HG03064 (cell line): ENCODE results near the gene PTPN12.
"Not testable (repeated sequence)": the region's sequence is repeated elsewhere in the genome, so short reads cannot be mapped to it uniquely, and the experiment has no call there.

ENCODE experiments used
- ATAC-seq: cut with Tn5 transposase; IDR thresholded peaks from one replicate; pipeline ENCODE4 v1.9.1; 2021; ENCODE audit warnings: low read depth; ENCODE audit not compliant: unreplicated experiment

PTPN12 gene

DNA sequence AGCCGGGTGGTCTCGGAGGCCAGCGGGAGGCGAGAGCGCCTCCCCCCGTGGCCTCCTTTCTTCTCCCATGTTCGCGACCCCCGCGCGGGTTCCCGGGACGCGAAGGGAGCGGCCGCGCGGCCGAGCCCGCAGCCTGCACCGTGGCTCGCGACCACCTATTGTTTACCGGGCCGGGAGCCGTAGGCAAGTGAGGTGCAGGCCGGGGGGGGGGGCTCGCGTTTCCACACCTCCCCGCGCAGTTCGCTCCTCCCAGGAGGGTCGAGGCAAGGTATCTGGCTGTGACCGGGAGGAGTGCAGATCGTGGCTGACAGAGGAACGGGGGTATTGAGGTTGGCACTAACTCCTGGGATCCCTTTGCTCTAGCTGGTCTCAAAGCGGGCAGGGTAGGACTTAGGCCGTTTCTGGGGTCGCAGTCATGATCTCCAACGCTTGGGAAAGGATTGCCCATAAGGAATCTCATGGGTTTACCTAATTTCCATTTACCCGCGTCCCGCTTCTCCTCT lies 734 bp downstream of the PTPN12 start:
- ATAC-seq, result no peak

DNA sequence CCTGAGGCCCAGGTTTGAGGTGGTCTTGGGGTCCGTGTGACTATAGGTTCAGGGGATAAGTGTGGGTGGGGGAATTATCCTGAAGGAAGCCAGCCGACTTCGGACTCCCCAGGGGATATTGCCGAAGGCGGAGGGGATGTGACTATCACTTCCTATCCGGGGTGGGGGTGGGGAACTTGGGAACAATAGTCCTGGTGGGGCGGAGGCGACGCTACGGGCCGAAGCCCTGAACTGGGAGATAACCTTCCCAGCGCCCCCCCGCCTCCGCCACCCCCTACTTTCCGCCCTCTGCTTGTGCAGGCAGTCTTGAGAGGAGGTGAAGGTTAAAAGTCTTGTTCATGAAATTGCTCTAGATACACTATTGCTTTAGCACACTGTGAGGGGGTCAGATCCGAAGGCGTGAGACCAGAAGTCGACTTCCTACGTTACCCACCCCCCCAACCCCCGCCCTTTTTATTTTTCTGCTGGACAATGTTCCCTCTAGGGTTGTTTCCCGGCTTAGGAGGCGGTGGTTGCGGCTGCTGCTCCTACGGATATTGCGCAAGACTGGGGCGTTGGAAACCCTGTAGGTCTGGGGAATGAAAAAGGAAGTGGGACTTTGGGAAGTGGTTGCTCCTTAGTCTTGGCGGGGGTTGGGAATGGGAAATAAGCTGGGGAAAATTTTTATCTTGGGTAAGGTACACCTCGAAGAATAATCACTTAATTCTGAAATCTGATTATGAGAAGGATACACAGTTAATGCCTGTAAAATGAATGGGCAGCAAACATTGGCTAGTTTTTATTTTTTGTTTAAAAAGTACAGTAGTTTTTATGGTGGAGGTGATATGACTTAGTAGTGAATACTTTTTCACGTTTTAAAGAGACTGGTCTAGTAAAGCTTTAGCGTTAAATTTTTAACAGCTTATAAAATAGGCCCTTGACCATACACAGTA lies 1.5 kb downstream of the PTPN12 start:
- no peak for ATAC-seq

DNA sequence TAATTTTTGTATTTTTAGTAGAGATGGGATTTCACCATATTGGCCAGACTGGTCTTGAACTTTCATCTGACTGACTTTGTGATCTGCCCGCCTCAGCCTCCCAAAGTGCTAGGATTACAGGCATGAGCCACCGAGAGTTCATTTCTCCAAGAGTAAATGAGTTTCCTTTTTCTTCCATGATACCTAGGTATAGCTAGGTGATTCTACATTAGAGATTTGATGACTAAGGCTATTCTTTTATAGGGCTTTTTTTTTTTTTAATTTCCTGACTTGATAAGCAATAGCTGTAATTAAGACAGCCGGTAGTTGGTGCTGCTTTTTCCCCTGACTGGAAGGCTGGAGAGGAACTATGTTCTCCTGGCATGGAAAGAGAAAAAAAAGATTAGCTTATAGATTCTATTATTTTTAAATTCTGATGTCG lies 3.3 kb downstream of the PTPN12 start:
- no peak for ATAC-seq

DNA sequence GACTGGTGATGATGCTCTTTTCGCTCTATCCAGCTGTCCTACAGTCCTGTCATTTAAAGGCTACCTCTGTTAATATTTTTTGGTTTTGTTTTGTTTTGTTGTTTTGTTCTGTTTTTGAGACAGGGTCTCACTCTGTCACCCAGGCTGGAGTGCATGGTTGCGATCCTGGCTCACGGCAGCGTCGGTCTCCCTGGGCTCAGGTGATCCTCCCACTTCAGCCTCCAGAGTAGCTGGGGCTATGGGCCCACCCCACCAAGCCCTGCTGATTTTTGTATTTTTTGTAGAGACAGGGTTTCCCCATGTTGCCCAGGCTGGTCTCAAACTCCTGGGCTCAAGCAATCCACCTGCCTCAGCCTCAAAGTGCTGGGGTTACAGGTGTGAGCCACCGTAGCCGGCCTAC lies 3.9 kb downstream of the PTPN12 start:
- ATAC-seq, result not testable (repeated sequence)

DNA sequence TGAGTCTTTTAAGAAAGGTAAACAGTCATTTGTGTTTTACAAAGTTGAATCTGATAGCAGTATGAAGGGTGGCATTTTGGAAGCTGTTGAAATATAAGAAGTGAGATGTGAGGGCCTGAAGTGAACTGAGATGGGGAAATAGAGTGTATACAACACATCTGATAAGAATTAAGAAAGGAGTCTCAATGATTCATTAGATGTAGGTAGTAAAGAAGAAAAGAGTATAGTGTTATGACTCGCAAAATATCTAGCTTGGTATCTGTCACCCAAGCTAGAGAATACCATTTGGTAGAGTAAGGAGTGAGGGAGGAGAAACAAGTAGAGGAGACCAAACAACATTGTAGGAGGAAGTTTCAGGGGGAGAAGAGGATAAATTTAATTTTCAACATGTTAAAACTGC lies 5.3 kb downstream of the PTPN12 start:
- no peak for ATAC-seq

DNA sequence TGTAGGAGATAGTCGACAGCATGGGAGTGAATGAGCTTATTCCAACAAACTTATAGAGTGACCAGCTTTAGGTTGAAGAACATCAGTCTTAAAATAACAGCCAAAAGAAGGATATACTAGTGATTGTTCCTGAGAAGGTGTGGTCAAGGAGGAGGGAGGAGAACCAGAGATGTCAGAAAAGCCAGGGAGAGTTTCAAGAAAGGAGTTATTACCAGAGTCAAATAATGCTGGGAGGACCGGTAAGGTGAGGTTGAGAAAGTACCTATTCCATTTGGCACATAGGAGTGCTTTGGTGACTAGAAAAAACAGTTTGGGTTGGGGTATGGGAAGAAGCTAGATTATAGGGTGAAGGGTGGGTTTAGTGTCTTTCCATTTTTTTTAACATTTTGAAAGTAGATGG lies 5.8 kb downstream of the PTPN12 start:
- ATAC-seq, result no peak

DNA sequence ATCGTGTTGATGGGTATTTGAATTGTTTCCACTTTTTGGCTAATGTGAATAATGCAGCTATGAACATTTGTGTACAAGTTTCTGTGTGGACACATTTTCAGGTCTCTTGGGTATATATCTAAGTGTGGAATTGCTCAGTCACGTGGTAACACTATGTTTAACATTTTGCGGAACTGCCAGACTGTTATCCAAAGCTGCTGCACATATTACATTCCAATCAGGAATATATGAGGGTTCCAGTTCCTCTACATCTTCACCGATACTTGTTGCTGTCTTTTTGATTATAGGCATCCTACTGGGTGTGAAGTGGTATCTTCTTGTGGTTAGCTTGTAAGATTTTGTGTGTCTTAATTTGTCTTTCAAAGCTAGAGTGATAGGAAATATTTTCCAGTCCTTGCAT lies 6.8 kb downstream of the PTPN12 start:
- no peak for ATAC-seq

DNA sequence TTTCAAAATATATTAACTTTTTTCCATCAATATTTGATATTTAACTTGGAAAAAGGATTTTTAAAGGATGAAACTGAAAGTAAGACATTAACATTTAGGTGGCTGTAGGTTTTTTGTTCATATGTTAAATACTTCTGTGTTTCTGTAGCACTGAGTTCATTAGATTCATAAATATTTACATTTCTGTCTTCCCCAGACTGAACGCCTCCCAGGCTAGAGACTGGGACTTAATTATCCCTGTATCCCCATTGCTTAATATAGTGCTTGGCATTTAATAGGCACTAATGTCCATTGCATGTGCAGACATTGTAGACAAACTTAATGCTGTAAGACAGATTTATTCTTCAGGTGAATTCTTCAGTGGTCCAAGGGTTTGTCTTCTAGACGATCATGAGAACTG lies 7.4 kb downstream of the PTPN12 start:
- no peak for ATAC-seq

DNA sequence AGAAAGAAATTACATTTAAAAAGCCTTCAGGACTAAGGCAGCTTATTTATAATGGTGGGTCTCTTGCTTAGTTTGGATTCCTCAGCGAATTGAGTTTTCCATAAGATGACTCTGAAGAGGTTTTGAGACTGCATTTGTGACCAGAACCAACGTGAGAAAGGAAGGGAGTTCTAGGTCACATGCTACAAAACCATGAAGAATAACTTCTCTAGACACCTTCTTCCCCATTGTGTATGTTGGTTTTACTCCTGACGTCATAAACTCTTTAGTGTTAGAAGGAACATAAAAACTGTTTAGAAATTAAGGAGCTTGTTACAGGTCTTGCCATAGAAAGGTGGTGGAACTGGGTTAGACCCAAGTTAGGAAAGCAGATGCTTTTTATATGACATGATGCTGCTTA lies 11.1 kb downstream of the PTPN12 start:
- ATAC-seq, result no peak

DNA sequence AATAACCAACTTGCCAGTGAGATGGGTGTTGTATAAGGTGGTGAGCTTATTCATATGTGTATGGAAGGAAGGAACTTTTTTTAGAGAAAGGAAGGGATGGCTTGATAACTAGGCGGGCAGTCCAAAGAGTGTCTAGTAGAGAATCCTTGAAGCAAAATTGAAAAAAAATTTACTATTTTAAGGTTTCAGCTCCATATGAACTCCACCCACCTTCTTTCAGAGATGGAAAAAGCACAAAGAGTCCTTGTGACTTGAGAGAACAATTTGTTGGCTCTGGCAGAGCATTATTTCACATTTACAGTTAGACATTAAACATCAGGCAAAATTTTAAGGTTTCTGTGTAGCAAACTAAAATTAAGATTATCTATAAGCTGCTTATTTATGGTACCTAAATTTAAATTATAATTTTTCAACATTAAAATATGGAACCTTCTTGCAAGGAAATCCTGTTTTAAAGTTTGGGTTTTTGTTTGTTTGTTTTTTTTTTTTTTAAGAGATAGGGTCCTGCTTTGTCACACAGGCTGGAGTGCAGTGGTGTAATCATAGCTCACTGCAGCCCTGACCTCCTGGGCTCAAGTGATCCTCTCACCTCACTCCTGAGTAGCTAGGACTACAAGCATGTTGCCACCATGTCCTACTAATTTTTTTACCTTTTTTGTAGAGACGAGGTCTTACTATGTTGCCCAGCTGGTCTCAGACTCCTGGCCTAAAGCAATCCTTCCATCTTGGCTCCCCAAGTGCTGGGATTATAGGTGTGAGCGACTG lies 12.2 kb downstream of the PTPN12 start:
- no peak for ATAC-seq

DNA sequence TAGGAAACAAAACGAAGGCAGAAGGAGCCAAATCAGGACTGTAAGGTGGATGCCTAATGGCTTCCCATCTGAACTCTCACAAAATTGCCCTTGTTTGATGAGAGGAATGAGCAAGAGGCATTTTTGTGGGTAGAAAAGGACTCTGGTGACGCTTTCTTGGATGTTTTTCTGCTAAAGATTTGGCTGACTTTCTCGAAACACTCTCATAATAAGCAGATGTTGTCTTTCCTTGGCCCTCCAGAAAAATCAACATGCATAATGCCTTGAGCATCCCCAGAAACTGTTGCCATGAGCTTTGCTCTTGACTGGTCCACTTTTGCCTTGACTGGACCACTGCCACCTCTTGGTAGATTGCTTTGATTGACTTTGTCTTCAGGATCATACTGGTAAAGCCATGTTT lies 13.5 kb downstream of the PTPN12 start:
- ATAC-seq, result no peak

DNA sequence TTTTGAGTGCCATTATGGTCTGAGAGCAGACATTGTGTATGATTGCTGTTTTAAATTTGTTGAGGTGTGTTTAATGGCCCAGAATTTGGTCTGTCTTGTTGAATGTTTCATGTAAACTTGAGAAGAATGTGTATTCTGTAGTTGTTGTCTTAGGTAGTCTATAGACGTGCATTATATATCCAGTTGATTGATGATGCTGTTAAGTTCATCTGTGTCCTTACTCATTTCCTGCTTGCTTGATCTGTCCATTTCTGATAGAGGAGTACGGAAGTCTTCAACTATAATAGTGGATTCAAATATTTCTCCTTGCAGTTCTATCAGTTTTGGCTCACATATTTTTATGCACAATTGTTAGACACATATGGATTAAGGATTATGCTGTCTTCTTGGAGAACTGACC lies 16.0 kb downstream of the PTPN12 start:
- no peak for ATAC-seq

DNA sequence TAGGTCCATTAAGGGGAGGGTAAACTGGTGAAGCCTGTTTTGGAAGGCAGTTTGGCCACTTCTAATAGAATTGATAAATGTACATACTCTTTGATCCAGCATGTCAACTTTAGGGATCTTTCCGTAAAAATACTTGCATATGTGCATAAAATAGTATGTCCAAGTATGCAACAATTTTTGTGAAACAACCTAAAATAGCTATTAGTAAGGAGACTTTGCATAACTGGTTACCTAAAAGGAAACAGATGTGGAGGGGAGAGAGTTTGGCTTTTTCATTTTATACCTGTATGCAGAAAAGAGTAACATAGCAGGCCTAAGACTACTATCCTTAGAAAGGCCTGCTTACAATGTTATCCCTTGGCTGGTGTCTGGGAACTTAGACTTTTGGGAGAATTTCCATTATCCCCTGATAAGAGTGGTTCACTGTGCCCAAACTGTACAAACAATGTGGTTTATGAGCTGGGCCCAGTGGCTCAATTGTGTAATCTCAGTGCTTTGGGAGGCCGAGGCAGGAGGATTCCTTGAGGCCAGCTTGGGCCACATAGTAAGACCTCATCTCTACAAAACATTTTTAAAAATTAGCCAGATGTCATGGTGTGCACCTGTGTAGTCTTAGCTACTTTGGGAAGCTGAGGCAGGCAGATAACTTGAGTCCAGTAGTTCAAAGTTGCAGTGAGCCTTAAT lies 21.3 kb downstream of the PTPN12 start:
- no peak for ATAC-seq

DNA sequence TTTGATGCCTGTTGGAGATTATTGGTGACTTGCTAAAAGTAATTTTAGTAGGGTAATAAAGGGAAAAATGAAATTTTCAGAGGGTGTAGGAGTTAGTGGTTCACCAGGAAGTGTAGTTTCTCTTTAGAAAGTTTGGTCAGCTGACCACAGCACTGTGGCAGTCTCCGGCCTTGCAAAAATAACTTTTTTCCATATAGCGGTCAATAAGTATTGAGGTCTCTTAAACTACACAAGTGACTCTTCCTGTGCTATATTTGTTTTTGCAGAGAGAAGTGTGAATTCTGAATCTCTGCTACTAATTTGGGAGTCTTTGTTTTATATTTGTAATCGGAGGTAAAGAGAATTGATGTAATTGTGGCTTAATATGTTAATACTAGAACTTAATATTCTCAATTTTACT lies 24.3 kb downstream of the PTPN12 start:
- peak; percentile 77 for ATAC-seq

DNA sequence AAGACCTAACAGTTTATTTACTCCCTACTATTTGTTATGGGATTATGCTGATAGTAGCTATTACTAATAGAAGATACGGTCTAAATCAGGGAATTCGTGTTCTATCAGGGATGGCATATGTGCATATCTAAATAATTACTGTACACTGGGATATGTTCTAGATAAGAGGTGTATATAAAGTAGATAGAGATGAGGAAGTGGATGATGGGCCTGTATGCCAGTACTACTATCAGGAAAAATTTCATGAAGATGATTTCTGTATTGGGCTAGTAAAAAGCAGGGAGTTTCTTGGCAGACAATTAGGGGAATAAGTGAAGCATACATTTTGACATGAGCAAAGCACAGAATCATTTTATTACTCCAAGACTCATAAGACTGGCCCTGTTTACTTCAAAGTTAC lies 26.2 kb downstream of the PTPN12 start:
- ATAC-seq, result no peak

DNA sequence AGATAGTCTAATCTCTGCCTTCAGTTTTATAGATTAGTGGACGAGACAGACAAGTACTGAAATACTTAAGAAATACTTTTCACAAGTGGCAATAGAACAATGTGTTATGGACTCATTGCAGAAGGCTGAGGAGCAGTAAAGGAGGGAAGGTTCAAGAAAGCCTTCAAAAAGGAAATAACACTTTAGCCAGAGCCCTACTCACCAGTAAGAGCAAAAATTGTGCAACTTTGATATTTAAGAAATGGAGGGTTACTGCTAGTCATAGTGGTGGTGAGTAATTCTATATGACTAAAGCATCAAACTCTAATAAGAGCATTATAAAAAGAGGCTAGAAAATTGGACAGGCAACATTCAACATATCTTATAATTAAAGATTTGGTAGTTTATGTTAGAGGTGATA lies 28.8 kb downstream of the PTPN12 start:
- no peak for ATAC-seq

DNA sequence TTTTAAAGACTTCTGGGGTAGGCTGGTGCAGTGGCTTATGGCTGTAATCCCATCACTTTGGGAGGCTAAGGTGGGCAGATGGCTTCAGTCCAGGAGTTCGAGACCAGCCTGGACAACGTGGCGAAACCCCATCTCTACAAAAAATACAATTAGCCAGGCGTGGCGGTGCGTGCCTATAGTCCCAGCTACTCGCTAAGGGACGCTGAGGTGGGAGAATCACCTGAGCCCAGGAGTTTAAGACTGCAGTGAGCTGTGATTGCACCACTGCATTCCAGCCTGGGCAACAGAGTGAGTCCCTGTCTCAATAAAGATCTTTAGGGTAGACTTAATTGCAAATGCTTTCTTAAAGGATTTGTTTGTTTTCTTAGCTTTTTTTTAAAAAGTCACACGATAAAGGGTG lies 29.3 kb downstream of the PTPN12 start:
- no peak for ATAC-seq

DNA sequence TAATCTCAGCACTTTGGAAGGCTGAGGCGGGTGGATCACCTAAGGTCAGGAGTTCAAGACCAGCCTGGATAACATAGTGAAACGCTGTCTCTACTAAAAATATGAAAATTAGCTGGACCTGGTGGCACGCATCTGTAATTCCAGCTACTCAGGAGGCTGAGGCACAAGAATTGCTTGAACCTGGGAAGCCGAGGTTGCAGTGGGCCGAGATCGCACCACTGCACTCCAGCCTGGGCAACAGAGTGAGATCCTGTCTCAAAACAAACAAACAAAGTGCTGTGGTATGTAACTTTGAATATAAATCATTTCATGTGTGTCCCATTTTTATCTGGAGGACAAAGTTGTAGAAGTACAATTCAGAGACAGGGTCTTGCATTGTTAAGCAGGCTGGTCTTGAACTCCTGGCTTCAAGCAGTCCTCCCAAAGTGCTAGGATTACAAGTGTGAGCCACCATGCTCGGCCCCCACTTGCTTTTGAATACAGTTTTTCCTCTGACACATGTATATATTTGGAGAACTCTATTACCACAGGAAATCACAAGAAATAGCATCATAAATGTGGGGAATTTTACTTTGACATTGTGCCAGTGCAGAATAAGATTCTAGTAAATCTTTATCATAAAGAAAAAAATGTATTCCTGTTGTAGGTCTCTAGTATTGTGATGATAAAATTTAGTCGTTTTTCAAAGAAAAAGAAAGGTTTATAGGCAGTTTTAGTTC lies 32.6 kb downstream of the PTPN12 start:
- no peak for ATAC-seq

DNA sequence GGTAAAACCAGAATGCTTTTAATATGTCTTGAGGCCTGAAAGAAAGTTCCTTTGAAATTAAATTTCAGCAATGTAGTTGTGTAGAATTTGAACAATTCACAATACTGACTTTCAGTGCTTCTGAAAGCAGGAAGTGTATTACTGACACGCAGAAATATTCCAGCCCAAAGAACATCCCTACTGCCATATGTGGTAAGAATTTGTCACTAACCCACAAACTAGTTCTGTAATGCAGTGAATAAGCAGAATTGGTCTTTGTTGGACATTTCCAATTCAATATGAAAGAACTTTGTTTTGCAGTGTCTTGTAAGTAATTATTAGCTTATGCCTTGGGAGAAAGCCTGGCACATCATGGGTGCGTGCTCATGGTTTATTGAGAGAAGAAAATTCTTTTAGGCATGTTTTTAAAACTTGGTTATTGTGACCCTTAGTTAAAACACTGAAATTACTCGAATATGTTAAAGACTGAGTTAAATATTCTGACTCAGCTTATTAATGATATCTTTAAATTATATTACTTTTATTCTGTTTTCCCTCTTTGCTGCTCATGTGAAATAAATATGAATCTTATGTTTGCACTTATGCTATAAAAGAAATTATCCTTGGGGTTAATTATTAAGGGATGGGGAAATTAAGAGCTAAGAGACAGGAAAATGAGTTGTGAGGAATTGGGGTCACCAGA lies 33.4 kb downstream of the PTPN12 start:
- no peak for ATAC-seq

DNA sequence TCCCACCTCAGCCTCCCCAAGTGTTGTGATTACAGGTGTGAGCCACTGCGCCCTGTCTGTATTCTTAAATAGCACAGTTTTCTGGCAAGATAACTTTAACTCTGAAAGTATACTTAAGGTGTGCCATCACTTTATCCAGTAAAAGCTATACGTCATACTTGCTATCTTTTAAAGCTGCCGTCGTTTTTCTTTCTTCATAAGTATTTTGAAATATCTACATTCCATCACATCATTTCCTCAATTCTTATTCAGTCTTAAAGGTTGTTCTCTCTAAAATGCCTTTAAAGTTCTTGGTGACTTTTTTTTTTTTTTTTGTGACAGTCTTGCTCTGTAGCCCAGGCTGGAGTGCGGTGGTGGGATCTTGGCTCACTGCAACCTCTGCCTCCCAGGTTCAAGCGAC lies 34.7 kb downstream of the PTPN12 start:
- no peak for ATAC-seq
